Effector memory CD8-positive, alpha-beta T cell (primary cell): ENCODE measurements around the gene KCTD10.
"Not testable (repeated sequence)": the region's sequence is repeated elsewhere in the genome, so short reads cannot be mapped to it uniquely, and the experiment has no call there.

Source experiments
- ATAC-seq: fragments of 150-1000 bp; cut with Tn5 transposase; replicated peaks from 2 replicates; pipeline ENCODE4 v1.10.0; 2021; ENCODE audit warnings: mild to moderate bottlenecking, moderate library complexity
- DNase-seq, 3 experiments: peaks; one replicate each; pipeline ENCODE4 v3.0.0; 2021
- H3K27ac Mint-ChIP-seq, 2 donors: one replicate each; pipeline ENCODE4 v1.8.0; 2022; ENCODE audit warnings: mild to moderate bottlenecking in 2 of 2, mixed read lengths in 2 of 2, moderate library complexity in 2 of 2
- H3K27me3 Mint-ChIP-seq, 2 donors: one replicate each; pipeline ENCODE4 v1.8.0; 2022; ENCODE audit warnings: mixed read lengths in 2 of 2
- H3K36me3 Mint-ChIP-seq: one replicate; pipeline ENCODE4 v1.8.0; 2022; ENCODE audit warnings: mild to moderate bottlenecking, moderate library complexity, mixed read lengths; ENCODE audit not compliant: insufficient read depth
- H3K4me1 Mint-ChIP-seq, 2 donors: one replicate each; pipeline ENCODE4 v1.8.0; 2022; ENCODE audit warnings: low read depth in 2 of 2, mixed read lengths in 2 of 2
- H3K4me3 Mint-ChIP-seq, 2 donors: one replicate each; pipeline ENCODE4 v1.8.0; 2022; ENCODE audit warnings: mild to moderate bottlenecking in 2 of 2, mixed read lengths in 2 of 2, moderate library complexity in 2 of 2
- H3K9me3 Mint-ChIP-seq, 2 donors: one replicate each; pipeline ENCODE4 v1.8.0; 2022; ENCODE audit warnings: mixed read lengths in 2 of 2

The KCTD10 gene

DNA sequence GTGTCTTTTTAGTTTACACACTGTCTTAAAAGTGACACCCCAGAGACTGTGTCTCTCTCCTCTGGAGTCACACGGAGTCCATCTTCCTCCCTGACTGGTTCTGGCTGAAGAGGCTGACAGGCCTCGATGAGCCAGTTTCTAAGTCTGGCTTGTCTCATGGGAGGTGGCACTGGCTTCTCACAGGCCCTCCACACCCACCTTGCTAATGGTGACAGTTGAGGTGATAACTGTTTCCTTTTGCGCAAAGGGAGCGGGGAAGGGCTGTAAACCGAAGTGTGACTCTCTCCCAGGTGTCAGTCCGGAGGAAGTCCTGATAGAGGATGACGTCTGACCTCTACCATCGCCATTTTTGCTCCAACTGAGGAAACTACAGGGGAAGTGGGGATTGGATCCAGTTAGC, 30.2 kb downstream of the KCTD10 start:
- Mint-ChIP-seq H3K27ac (peak overlapping the region in 1 of 2 donors; percentile 10), H3K9me3 (no peaks in the 10 kb centered on the region), H3K27me3 (no peaks in the 10 kb centered on the region), H3K36me3 (peaks cover 18% of the 10 kb centered on the region), H3K4me1 (peaks cover 7 to 11% of the 10 kb centered on the region in 2 donors), H3K4me3 (no peak overlapping the region)
- ATAC-seq, result no peak
- DNase-seq, result no peak

DNA sequence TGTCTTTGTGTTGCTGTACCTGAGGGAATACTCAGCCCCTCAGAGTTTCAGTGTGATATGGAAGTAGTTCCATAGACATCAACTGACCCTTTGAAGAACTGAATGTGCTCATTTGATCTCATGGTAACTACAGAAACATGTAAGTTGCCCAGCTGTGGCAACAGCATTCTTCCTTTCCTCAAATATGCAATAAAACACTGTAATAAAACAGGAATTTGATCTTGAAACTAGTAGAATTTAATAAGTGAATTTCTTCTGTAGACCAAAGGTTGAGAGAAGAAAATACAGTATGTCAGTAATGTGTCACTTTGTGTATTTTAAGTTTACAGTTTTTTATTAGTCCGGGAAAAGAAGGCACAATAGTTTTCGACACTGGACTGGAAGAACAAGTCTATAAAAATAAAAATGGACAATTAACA, 31.9 kb downstream of the KCTD10 start:
- peaks cover 0 to 2% of the 10 kb centered on the region in 2 donors for H3K4me1 Mint-ChIP-seq
- ATAC-seq (no peak), DNase-seq (no peak)
- H3K9me3 Mint-ChIP-seq, result no peaks in the 10 kb centered on the region
- H3K27me3 Mint-ChIP-seq, result no peaks in the 10 kb centered on the region
- H3K27ac Mint-ChIP-seq, result no peak overlapping the region
- peaks cover 10% of the 10 kb centered on the region for H3K36me3 Mint-ChIP-seq
- H3K4me3 Mint-ChIP-seq, result no peak overlapping the region

DNA sequence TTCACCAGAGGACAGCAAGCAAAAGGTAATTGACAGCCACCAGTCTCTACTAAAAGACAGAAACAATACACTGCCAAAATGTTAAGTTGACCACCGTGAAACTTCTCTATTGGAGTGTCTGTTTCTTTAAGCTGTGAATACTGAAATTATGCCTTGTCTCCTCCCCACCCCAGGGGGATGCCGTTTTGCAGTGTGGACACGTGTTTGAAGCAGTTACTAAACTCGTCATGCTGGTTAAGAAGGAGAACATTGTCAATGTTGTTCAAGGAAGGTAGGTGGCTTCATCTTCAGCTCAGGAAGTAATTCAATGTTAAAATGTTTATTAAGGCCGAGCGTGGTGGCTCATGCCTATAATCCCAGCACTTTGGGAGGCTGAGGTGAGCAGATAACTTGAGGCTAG, 32.8 kb downstream of the KCTD10 start:
- peak overlapping the region; percentile 16 to 38 for H3K27ac Mint-ChIP-seq
- no peak for ATAC-seq
- no peaks in the 10 kb centered on the region for H3K9me3 Mint-ChIP-seq
- H3K4me1 Mint-ChIP-seq, result no peaks in the 10 kb centered on the region
- H3K4me3 Mint-ChIP-seq, result no peak overlapping the region
- H3K36me3 Mint-ChIP-seq, result peaks cover 7% of the 10 kb centered on the region
- no peak for DNase-seq
- no peaks in the 10 kb centered on the region for H3K27me3 Mint-ChIP-seq

DNA sequence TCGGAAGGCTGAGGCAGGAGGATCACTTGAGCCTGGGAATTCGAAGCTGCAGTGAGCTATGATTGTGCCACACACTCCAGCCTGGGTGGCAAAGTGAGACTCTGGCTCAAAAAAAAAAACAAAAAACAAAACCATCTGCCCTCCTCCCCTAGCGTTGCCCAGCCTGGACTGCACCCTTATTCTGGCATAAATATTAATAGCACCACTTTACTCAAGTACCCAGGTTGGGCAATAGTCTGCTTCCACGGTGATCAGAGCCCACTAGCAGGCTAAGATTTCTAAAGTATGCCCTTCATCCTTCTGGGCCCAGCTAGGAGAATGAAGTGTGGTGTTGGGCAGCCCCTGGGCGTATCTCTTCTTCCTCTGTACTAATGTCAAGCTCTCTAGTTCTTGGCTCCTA, 33.3 kb downstream of the KCTD10 start:
- no peaks in the 10 kb centered on the region for H3K27me3 Mint-ChIP-seq
- no peak overlapping the region for H3K4me3 Mint-ChIP-seq
- DNase-seq, result no peak
- peak overlapping the region; percentile 16 to 38 for H3K27ac Mint-ChIP-seq
- H3K36me3 Mint-ChIP-seq, result peaks cover 7% of the 10 kb centered on the region
- ATAC-seq, result no peak
- H3K4me1 Mint-ChIP-seq, result no peaks in the 10 kb centered on the region
- no peaks in the 10 kb centered on the region for H3K9me3 Mint-ChIP-seq

DNA sequence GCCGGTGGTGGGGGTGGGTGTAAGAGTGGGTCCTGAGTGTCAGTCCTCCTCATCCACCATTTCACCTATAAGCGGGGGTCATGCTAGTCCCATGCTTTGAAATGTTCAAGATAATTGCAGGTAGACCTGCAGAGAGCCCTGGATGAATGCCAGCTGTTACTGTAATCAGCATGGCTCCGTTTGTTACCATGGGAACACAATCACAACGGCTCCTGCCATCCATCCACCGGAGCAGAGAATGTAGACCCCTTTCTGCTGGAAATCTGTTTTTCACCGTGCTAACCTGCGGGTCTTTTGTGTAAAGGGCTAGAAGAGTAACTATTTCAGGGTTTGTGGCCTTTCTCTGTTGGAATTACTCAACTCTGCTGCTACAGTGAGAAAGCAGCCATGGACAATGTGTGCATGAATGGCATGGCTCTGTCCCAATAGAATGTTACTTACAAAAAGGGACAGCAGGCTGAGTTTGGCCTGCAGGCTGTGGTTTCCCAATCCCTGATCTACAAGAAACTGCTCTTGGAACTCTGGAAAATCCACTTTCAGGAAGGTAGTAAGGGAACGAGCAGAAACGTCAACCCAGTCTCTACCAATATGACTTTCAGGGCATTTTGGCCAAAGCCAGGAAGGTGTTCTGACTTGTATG, 36.1 kb downstream of the KCTD10 start:
- Mint-ChIP-seq H3K4me1 (no peaks in the 10 kb centered on the region), H3K36me3 (peaks cover 2% of the 10 kb centered on the region), H3K9me3 (no peaks in the 10 kb centered on the region), H3K27me3 (no peaks in the 10 kb centered on the region), H3K4me3 (no peak overlapping the region), H3K27ac (peak overlapping the region in 1 of 2 donors; percentile 53)
- ATAC-seq (no peak), DNase-seq (no peak)

DNA sequence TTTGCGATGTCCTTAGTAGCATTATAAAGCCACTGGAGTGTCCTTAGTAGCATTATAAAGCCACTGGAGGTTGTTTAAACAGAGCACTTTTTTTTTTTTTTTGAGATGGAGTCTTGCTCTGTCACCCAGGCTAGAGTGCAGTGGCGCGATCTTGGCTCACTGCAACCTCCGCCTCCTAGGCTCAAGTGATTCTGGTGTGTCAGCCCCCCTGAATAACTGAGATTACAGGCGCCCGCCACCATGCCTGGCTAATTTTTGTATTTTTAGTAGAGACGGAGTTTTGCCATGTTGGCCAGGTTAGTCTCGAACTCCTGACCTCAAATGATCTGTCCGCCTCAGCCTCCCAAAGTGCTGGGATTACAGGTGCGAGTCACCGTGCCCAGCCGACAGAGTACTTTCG, 37.1 kb downstream of the KCTD10 start:
- not testable (repeated sequence) for DNase-seq, H3K27me3 Mint-ChIP-seq, H3K36me3 Mint-ChIP-seq, H3K27ac Mint-ChIP-seq, H3K9me3 Mint-ChIP-seq, H3K4me3 Mint-ChIP-seq, H3K4me1 Mint-ChIP-seq, ATAC-seq

DNA sequence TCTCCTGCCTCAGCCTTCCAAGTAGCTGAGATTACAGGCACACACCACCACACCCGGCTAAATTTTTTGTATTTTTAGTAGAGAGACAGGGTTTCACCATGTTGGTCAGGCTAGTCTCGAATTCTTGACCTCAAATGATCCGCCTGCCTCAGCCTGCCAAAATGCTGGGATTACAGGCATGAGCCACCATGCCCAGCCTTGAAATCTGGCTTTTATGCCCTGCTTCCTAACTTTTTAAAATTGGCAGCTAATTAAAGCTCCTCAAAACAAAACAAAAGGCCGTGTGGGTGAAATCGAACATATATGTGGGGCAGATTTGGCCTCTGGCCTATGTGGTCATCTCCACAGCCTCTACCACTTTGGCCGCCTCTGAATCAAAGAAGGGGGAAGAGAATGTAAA, 37.9 kb downstream of the KCTD10 start:
- H3K36me3 Mint-ChIP-seq, result no peaks in the 10 kb centered on the region
- no peak overlapping the region for H3K27ac Mint-ChIP-seq
- no peaks in the 10 kb centered on the region for H3K4me1 Mint-ChIP-seq
- no peak overlapping the region for H3K4me3 Mint-ChIP-seq
- no peaks in the 10 kb centered on the region for H3K9me3 Mint-ChIP-seq
- ATAC-seq (no peak), DNase-seq (no peak)
- no peaks in the 10 kb centered on the region for H3K27me3 Mint-ChIP-seq

DNA sequence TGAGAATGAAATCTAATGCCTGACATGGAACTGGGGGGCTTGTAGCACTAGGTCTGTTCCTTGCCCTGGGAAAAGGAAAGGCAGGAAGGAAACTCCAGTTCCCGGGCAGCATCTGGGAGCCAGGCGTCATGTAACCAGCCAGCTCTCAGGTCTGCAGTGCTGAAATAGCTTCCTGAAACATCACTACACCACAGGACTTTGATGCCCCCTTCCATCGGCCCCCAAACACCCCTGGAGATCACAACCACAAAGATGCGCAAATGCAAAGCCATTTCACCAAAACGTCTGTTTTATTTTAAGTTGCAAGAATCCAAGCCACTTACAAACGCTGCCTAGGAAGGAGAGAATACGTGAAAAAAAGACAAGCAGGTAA, 40.9 kb downstream of the KCTD10 start:
- H3K27ac Mint-ChIP-seq, result no peak overlapping the region
- peaks cover 9 to 10% of the 10 kb centered on the region in 2 donors for H3K4me1 Mint-ChIP-seq
- H3K36me3 Mint-ChIP-seq, result no peaks in the 10 kb centered on the region
- H3K27me3 Mint-ChIP-seq, result no peaks in the 10 kb centered on the region
- ATAC-seq (no peak), DNase-seq (no peak)
- H3K4me3 Mint-ChIP-seq, result no peak overlapping the region
- H3K9me3 Mint-ChIP-seq, result no peaks in the 10 kb centered on the region

DNA sequence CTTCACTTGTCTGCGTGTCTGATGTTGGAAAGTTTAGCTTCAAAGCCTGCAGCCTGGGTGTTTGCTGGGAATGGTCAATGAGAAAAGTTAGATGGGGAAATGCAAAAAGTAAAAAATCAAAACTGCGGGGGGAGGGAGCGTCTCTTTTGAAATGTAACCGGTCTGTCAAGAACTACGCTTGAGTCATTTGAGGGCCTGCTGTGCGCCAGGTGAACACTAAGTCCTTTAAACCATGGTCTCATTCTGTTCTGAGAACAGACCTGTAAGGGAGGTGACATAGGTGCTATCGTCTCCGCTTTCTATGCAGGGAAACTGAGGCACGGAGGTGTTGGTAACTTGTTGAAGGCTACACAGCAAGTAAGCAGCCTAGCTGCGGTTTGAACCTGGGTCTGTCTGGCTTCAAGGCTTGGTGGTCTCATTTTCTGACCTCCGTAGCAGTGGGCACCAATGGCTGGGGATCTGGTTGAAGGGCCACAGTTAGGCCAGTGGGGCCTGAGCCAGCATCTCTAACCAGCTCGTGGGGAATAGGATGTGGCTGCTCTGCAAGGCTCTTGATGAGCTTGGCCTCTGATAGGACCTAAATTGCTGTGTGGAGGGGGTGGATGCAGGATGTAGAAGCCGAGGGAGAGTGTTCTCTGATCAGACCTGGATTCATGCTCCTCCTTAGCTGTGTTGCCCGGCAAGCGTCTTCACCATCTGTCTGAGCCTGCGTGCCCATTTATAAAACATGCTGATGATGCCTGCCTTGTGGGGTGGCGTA, 41.5 kb downstream of the KCTD10 start:
- no peak overlapping the region for H3K27ac Mint-ChIP-seq
- peaks cover under 1% of the 10 kb centered on the region for H3K36me3 Mint-ChIP-seq
- no peaks in the 10 kb centered on the region for H3K27me3 Mint-ChIP-seq
- H3K4me3 Mint-ChIP-seq, result no peak overlapping the region
- H3K9me3 Mint-ChIP-seq, result no peaks in the 10 kb centered on the region
- DNase-seq (no peak), ATAC-seq (no peak)
- H3K4me1 Mint-ChIP-seq, result peaks cover 9 to 10% of the 10 kb centered on the region in 2 donors

DNA sequence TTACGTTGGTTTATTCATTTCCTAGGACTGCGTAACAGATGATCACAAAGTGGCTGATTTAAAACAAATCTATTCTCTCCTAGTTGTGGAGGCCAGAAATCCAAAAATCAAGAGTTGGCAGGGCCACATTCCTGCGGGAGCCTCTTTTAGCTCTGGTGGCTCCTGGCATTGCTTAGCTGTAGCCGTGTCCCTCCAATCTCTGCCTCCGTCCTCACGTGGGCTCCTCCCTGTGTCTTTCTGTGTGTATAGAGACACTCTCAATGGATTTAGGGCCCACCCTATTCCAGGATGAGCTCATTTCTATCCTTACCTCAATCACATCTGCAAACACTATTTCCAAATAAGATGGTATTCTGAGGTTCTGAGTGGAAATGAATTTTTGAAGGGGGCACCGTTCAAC, 42.5 kb downstream of the KCTD10 start:
- peaks cover 6% of the 10 kb centered on the region for H3K36me3 Mint-ChIP-seq
- no peak overlapping the region for H3K27ac Mint-ChIP-seq
- DNase-seq, result no peak
- peaks cover 9 to 10% of the 10 kb centered on the region in 2 donors for H3K4me1 Mint-ChIP-seq
- ATAC-seq, result no peak
- no peaks in the 10 kb centered on the region for H3K9me3 Mint-ChIP-seq
- no peak overlapping the region for H3K4me3 Mint-ChIP-seq
- no peaks in the 10 kb centered on the region for H3K27me3 Mint-ChIP-seq

DNA sequence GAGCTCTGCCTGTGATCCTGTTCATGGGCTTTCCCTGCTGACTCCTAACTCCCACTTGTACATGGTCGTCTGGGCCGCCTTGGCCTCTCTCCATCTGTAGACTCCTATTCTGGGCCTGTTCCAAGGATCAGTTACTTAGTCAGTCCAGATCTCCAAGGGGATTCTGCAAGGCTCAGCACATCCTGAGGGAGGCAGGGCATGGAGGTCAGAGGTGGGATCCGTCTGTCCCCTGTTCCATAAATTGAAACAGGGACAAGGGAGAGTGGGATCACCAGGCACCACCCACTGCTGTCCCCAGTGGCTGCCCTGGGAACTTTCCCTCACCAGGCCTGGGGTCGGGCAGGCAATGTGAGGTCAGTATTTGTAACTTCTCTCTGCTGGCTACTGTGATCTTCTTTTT, 43.5 kb downstream of the KCTD10 start:
- DNase-seq (no peak), ATAC-seq (no peak)
- no peak overlapping the region for H3K27ac Mint-ChIP-seq
- no peak overlapping the region for H3K4me3 Mint-ChIP-seq
- peaks cover 9 to 10% of the 10 kb centered on the region in 2 donors for H3K4me1 Mint-ChIP-seq
- no peaks in the 10 kb centered on the region for H3K9me3 Mint-ChIP-seq
- H3K36me3 Mint-ChIP-seq, result peaks cover 6% of the 10 kb centered on the region
- H3K27me3 Mint-ChIP-seq, result no peaks in the 10 kb centered on the region

DNA sequence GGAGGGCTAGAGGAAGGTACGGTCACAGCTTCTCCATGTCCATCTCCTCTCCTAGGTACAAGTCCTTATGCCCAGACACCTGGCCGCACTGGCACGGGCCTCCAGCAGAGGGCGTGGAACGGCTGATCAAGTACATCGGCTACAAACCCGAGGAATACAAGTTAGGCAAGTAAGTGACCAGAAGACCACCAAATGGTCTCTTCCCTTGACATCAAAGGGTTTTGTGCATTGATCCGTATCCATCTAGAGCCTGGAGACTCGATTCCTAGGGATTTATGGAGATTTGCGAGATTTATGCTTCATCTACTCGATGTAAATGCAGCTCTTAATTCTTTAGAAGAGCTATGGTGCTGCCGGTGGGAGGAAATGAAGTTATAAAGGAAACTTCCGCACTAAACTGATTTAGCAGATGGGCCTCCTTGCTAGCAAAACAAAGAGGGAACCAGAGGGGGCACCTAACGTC, 44.2 kb downstream of the KCTD10 start:
- no peaks in the 10 kb centered on the region for H3K9me3 Mint-ChIP-seq
- peaks cover 6% of the 10 kb centered on the region for H3K36me3 Mint-ChIP-seq
- peaks cover 9 to 10% of the 10 kb centered on the region in 2 donors for H3K4me1 Mint-ChIP-seq
- peak overlapping the region; percentile 80 to 86 for H3K27ac Mint-ChIP-seq
- H3K4me3 Mint-ChIP-seq, result peak overlapping the region; percentile 46 to 61
- peak; percentile 67 to 80 (median 69) for DNase-seq
- H3K27me3 Mint-ChIP-seq, result no peaks in the 10 kb centered on the region
- peak; percentile 73 for ATAC-seq

DNA sequence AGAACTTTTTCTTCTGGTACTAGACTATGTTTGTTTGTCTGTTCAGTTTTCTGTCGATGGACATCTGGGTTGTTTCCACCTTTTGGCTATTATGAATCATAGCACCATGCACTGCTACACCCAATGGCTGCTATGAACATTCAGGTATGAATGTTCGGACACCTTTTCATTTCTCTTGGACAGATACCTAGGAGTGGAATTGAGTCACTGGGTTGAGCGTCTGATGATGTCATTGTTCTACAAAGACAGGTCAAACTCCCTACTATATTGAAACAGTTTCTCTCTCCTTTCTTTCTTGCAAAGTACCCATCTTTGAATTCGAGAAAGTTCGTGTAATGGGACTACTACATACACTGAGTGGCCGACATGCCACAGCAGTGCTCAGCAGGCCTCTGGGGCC, 44.7 kb downstream of the KCTD10 start:
- H3K36me3 Mint-ChIP-seq, result peaks cover 6% of the 10 kb centered on the region
- H3K4me3 Mint-ChIP-seq, result peak overlapping the region; percentile 46 to 61
- H3K27me3 Mint-ChIP-seq, result no peaks in the 10 kb centered on the region
- H3K27ac Mint-ChIP-seq, result peak overlapping the region in 1 of 2 donors; percentile 86
- no peak for DNase-seq
- H3K9me3 Mint-ChIP-seq, result no peaks in the 10 kb centered on the region
- peaks cover 9 to 10% of the 10 kb centered on the region in 2 donors for H3K4me1 Mint-ChIP-seq
- ATAC-seq, result no peak

DNA sequence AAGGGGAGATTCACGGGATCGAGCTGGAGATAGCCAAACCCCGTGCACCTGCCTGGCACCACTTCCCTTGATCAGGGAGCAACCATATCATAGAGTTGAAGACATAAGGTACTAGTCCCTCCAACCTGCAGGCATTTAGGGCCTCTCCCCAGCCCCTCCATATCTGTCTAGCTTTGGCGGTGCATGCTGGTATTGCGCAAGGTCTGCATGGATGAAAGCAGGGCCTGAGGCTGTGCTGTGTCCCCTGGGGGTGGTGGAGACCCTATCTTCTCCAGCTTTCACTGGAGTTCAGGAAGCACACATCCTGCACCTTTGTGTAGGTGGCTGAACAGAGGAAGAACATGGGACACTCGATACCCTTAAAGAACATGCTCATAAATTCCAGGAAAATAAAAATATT, 46.9 kb downstream of the KCTD10 start:
- Mint-ChIP-seq H3K36me3 (peaks cover 6% of the 10 kb centered on the region), H3K9me3 (no peaks in the 10 kb centered on the region), H3K27ac (no peak overlapping the region), H3K27me3 (peaks cover 5 to 15% of the 10 kb centered on the region in 2 donors), H3K4me3 (no peak overlapping the region), H3K4me1 (peaks cover 9 to 10% of the 10 kb centered on the region in 2 donors)
- ATAC-seq (no peak), DNase-seq (no peak)
